GM12875 (cell line): Measurements from ENCODE around the gene YJU2.

Experiments used
- H3K4me3 ChIP-seq: one replicate; pipeline ENCODE4 v1.5.1; 2011; ENCODE audit warnings: low read depth, low read length, control low read depth
- CTCF ChIP-seq: IDR thresholded peaks from 2 replicates; pipeline ENCODE4 v1.5.1; 2011; ENCODE audit warnings: low read depth, mild to moderate bottlenecking, control low read depth, inconsistent platforms, low read length, moderate library complexity, borderline replicate concordance; ENCODE audit not compliant: insufficient read depth

Gene YJU2

GRCh38 chr19:4246767-4247593 is at the start of gene YJU2:
TSS of gene YJU2 (plus strand) at chr19:4247080. CDS start at chr19:4247147, 67 bp downstream.
- TF ChIP-seq CTCF, result peak; percentile 41

DNA sequence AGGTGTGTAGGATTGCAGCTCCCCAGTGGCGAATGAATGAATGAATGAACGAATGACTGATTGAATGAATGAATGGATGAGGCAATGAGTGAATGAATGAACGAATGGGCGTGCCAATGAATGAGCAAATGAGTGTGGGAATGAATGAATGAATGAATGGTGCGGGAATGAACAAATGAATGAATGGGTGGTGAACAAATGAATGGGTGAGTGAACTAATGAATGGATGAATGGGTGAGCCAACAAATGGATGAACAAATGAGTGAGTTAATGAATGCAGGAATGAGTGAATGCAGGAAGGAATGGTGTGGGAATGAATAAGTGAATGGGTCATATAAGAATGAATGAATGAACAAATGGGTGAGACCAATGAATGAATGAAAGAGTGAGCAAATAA is 49.7 kb upstream of the YJU2 start:
- no peak for TF ChIP-seq CTCF
- no peak overlapping the region for H3K4me3 ChIP-seq

More at GRCh38 chr19:4246767-4247593, at the start of gene YJU2:
- H3K4me3 ChIP-seq, result peak within 1 kb of the TSS; percentile 64

- no peak overlapping the region for H3K4me3 ChIP-seq
Observed at GRCh38 chr19:4197625-4198466, 49.0 kb upstream of the YJU2 start.

GRCh38 chr19:4198467-4199126 is 48.3 kb upstream of the YJU2 start:
- TF ChIP-seq CTCF, result no peak
- H3K4me3 ChIP-seq, result no peak overlapping the region

More at GRCh38 chr19:4197625-4198466, 49.0 kb upstream of the YJU2 start:
- TF ChIP-seq CTCF, result no peak

DNA sequence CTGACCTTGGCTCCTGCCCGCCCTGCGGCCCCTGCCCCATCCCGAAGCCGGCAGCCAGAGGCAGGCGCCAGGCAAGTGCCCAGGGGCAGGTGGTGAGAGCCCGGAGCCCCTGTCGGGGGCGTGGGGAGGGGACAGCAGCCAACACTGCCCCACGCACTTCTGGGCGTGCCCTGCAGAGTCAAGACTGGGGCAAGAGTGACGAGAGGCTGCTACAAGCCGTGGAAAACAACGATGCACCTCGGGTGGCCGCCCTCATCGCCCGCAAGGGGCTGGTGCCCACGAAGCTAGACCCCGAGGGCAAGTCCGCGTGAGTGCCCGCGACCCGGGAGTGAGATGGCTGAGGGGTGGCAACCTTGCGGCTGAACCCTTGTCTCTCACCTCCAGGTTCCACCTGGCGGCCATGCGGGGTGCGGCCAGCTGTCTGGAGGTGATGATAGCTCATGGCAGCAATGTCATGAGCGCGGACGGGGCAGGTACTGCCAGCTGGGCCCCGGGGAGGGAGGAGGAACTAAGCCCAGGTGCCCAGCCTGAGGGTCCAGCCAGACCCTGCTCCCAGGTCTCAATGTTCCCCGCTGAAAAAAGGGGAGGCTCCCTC is 47.1 kb upstream of the YJU2 start:
- no peak for TF ChIP-seq CTCF
- H3K4me3 ChIP-seq, result no peak overlapping the region

DNA sequence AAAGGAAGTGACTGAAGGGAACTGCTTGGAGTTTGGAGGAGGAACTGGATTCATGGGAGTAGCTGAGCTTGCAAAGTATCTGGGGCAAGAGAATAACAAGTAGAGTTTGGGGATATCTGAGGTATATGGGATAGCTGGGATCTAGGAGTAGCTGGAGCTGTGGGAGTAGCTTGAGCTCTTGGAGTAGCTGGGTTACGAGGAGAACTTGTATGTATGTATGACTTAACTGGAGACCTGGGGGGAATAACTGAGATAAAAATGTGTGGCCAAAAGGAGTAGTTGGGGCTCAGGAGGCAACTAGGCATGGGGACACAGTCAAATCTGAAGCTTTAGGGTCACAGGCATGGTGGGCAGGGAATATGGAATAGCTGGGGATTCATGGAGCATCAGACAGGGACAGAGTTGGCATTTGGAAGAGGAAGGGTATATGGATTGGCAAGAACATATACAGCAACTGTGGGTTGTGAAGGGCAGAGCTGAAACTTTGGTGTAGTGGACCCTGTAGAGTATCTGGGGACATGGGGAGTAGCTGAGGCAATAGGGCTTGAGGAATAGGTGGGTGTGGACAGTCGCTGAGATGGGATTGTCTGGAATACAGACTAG is 45.8 kb upstream of the YJU2 start:
- no peak for TF ChIP-seq CTCF

More for the DNA sequence above, 45.8 kb upstream of the YJU2 start:
- no peak overlapping the region for H3K4me3 ChIP-seq
